ENCODE measurements around the gene NBAS. TPM values are rescaled to one million over a fixed set of nuclear protein-coding genes. Genes with fewer than 3 reads are reported as not detected.

Gene NBAS
- total RNA-seq, 4 donors from 2014 or later = 22.8 to 32.0 (median 23.7) TPM

DNA sequence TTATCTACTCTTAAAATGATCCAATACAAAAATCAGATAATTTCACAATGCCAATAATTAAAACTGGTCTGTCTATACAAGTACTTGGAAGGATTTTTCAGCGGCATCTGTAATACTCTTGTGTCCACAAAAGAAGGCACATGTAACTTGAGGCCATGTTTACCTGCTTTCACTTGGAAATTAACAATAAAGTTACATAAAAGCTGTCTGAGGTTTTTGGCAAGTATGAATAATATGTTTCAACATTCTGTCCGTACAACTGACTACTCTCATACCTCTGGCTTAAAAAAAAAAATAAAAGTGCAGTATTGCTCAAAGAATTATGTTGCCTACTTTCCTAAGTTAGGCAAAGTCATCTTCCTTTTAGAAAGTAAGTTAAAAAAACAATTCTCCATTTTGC, 253.6 kb downstream of the NBAS start:
- Histone ChIP-seq H3K4me1 (no peaks in the 10 kb centered on the region), H3K27me3 (no peaks in the 10 kb centered on the region), H3K27ac (no peak overlapping the region), H3K4me3 (no peak overlapping the region), H3K36me3 (peaks cover 0 to 57% (median 0%) of the 10 kb centered on the region in 3 donors), H3K9me3 (no peaks in the 10 kb centered on the region)
- TF ChIP-seq, protein P1, sequence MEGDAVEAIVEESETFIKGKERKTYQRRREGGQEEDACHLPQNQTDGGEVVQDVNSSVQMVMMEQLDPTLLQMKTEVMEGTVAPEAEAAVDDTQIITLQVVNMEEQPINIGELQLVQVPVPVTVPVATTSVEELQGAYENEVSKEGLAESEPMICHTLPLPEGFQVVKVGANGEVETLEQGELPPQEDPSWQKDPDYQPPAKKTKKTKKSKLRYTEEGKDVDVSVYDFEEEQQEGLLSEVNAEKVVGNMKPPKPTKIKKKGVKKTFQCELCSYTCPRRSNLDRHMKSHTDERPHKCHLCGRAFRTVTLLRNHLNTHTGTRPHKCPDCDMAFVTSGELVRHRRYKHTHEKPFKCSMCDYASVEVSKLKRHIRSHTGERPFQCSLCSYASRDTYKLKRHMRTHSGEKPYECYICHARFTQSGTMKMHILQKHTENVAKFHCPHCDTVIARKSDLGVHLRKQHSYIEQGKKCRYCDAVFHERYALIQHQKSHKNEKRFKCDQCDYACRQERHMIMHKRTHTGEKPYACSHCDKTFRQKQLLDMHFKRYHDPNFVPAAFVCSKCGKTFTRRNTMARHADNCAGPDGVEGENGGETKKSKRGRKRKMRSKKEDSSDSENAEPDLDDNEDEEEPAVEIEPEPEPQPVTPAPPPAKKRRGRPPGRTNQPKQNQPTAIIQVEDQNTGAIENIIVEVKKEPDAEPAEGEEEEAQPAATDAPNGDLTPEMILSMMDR (IDR thresholded peaks at IDR 0.05) = no peak
- no peak for TF ChIP-seq POLR2A (IDR thresholded peaks at IDR 0.05)
- intact Hi-C loops (cut with DNase I) = no loop called here
- WGBS, 2 donors = 42% methylated on average over 2 of the region's 2 CpGs
- DNase-seq = no peak

GRCh38 chr2:15306706-15307105, 254.4 kb downstream of the NBAS start:
- Histone ChIP-seq H3K27ac (no peak overlapping the region), H3K4me3 (no peak overlapping the region), H3K4me1 (no peaks in the 10 kb centered on the region), H3K36me3 (peaks cover 0 to 65% (median 0%) of the 10 kb centered on the region in 3 donors), H3K27me3 (no peaks in the 10 kb centered on the region), H3K9me3 (no peaks in the 10 kb centered on the region)
- TF ChIP-seq POLR2A (IDR thresholded peaks at IDR 0.05) = no peak
- TF ChIP-seq, protein P1 (IDR thresholded peaks at IDR 0.05) = no peak
- no peak for DNase-seq
- intact Hi-C loops (cut with DNase I) = no loop called here
- 88% methylated on average over 1 of the region's 3 CpGs; no CpG with 5 or more reads in 1 of the 2 donors for WGBS, 2 donors

- intact Hi-C loops (cut with DNase I) = no loop called here
- DNase-seq = no peak
- peaks cover 0 to 72% (median 0%) of the 10 kb centered on the region in 3 donors for H3K36me3 ChIP-seq
- H3K9me3 ChIP-seq = no peaks in the 10 kb centered on the region
- no peak for TF ChIP-seq POLR2A (IDR thresholded peaks at IDR 0.05)
- TF ChIP-seq, protein P1 (IDR thresholded peaks at IDR 0.05) = no peak
- no peak overlapping the region for H3K27ac ChIP-seq
- H3K4me1 ChIP-seq = no peaks in the 10 kb centered on the region
- H3K4me3 ChIP-seq = no peak overlapping the region
- no peaks in the 10 kb centered on the region for H3K27me3 ChIP-seq
- WGBS, 2 donors = 41 to 59% methylated on average over 2 of the region's 2 CpGs
Measured at GRCh38 chr2:15303874-15304273, 257.3 kb downstream of the NBAS start.

GRCh38 chr2:15302154-15302553, 259.0 kb downstream of the NBAS start:
- WGBS, 2 donors = 80% methylated on average over 3 of the region's 3 CpGs
- Histone ChIP-seq H3K27ac (no peak overlapping the region), H3K27me3 (no peaks in the 10 kb centered on the region), H3K4me3 (no peak overlapping the region), H3K9me3 (no peaks in the 10 kb centered on the region), H3K4me1 (no peaks in the 10 kb centered on the region), H3K36me3 (peaks cover 0 to 70% (median 0%) of the 10 kb centered on the region in 3 donors)
- no peak for TF ChIP-seq POLR2A (IDR thresholded peaks at IDR 0.05)
- TF ChIP-seq, protein P1 (IDR thresholded peaks at IDR 0.05) = no peak
- no peak for DNase-seq
- intact Hi-C loops (cut with DNase I) = no loop called here

GRCh38 chr2:15300624-15301573, 260.2 kb downstream of the NBAS start:
- H3K36me3 ChIP-seq = peaks cover 0 to 70% (median 0%) of the 10 kb centered on the region in 3 donors
- H3K27me3 ChIP-seq = no peaks in the 10 kb centered on the region
- WGBS, 2 donors = 79 to 82% methylated on average over 10 to 11 of the region's 11 CpGs
- H3K9me3 ChIP-seq = no peaks in the 10 kb centered on the region
- intact Hi-C loops (cut with DNase I) = no loop called here
- no peaks in the 10 kb centered on the region for H3K4me1 ChIP-seq
- TF ChIP-seq POLR2A (IDR thresholded peaks at IDR 0.05) = no peak
- TF ChIP-seq, protein P1 (IDR thresholded peaks at IDR 0.05) = no peak
- H3K27ac ChIP-seq = no peak overlapping the region
- no peak overlapping the region for H3K4me3 ChIP-seq
- no peak for DNase-seq

All from esophagus squamous epithelium (tissue), 5 donors.